CD14-positive monocyte (primary cell): ENCODE measurements around the gene SCARB1. TPM values are rescaled to one million over a fixed set of nuclear protein-coding genes. Genes with fewer than 3 reads are reported as not detected.

ENCODE experiments used
- DNase-seq, 3 donors: peaks; one replicate each; pipeline ENCODE4 v3.0.0-alpha.2; 2011 to 2022
- H2AFZ ChIP-seq: 2 replicates; pipeline ENCODE4 v1.6.0; 2012; ENCODE audit warnings: mild to moderate bottlenecking, low read depth, low read length, inconsistent platforms; ENCODE audit not compliant: insufficient read depth, poor library complexity, severe bottlenecking
- H3K27ac ChIP-seq, 2 donors: 1 replicate in 1 of 2; 2 replicates in 1 of 2; pipeline ENCODE4 v1.5.1; 2012 to 2013; ENCODE audit warnings: low read length in 2 of 2, control low read depth in 1 of 2, inconsistent platforms in 1 of 2, low read depth in 1 of 2, mild to moderate bottlenecking in 1 of 2
- H3K27me3 ChIP-seq, 2 donors: one replicate each; pipeline versions ENCODE4 v1.6.0 to v1.6.1; 2011 to 2013; ENCODE audit warnings: low read length in 2 of 2; ENCODE audit not compliant: control insufficient read depth in 2 of 2, insufficient read depth in 2 of 2
- H3K36me3 ChIP-seq, 2 donors: replicated peaks in 1 of 2; 1 replicate in 1 of 2; 2 replicates in 1 of 2; pipeline versions ENCODE4 v1.5.1 to v1.6.1; 2012 to 2013; ENCODE audit warnings: low read length in 2 of 2, control low read depth in 1 of 2, inconsistent platforms in 1 of 2, mild to moderate bottlenecking in 1 of 2; ENCODE audit not compliant: insufficient read depth in 2 of 2, control insufficient read depth in 1 of 2
- H3K4me1 ChIP-seq, 2 donors: 1 replicate in 1 of 2; 2 replicates in 1 of 2; pipeline versions ENCODE4 v1.5.1 to v1.6.1; 2012 to 2013; ENCODE audit warnings: low read length in 2 of 2, control low read depth in 1 of 2, inconsistent platforms in 1 of 2, mild to moderate bottlenecking in 1 of 2, moderate library complexity in 1 of 2; ENCODE audit not compliant: insufficient read depth in 2 of 2, control insufficient read depth in 1 of 2
- H3K4me2 ChIP-seq: replicated peaks from 2 replicates; pipeline ENCODE3; 2012; ENCODE audit warnings: low read length, moderate library complexity, mild to moderate bottlenecking; ENCODE audit not compliant: poor library complexity, severe bottlenecking; ENCODE audit errors: extremely low read depth
- H3K4me3 ChIP-seq, 3 experiments: fragments of 200-600 bp in 1 of 3; sonication (generic) in 1 of 3; replicated peaks in 1 of 3; 1 replicate in 2 of 3; 2 replicates in 1 of 3; pipeline ENCODE4 v1.5.1; 2011 to 2013; ENCODE audit warnings: low read length in 3 of 3, mild to moderate bottlenecking in 3 of 3, control low read depth in 2 of 3, low read depth in 2 of 3, inconsistent platforms in 1 of 3, moderate library complexity in 1 of 3
- H3K79me2 ChIP-seq: 2 replicates; pipeline ENCODE4 v1.6.0; 2012; ENCODE audit warnings: mild to moderate bottlenecking, control low read depth, inconsistent platforms, low read length, moderate library complexity; ENCODE audit not compliant: insufficient read depth
- H3K9ac ChIP-seq: 2 replicates; pipeline ENCODE4 v1.6.0; 2017; ENCODE audit warnings: low read length, mild to moderate bottlenecking; ENCODE audit not compliant: insufficient read depth, poor library complexity, severe bottlenecking
- H3K9me3 ChIP-seq, 2 donors: replicated peaks in 1 of 2; 1 replicate in 1 of 2; 2 replicates in 1 of 2; pipeline versions ENCODE4 v1.5.1 to v1.6.1; 2012 to 2013; ENCODE audit warnings: low read length in 2 of 2, control low read depth in 1 of 2; ENCODE audit not compliant: control insufficient read depth in 1 of 2, insufficient read depth in 1 of 2
- H4K20me1 ChIP-seq: 2 replicates; pipeline ENCODE4 v1.6.0; 2012; ENCODE audit warnings: mild to moderate bottlenecking, low read length, control low read depth, moderate library complexity; ENCODE audit not compliant: insufficient read depth
- H3K27ac Mint-ChIP-seq, 7 donors: one replicate each; pipeline ENCODE4 v1.8.0; 2020; ENCODE audit warnings: mild to moderate bottlenecking in 7 of 7, mixed read lengths in 7 of 7, moderate library complexity in 6 of 7, inconsistent platforms in 2 of 7
- H3K27me3 Mint-ChIP-seq, 3 donors: one replicate each; pipeline ENCODE4 v1.8.0; 2021 to 2022; ENCODE audit warnings: low read depth in 3 of 3, mild to moderate bottlenecking in 3 of 3, mixed read lengths in 3 of 3, moderate library complexity in 3 of 3, inconsistent platforms in 1 of 3
- H3K36me3 Mint-ChIP-seq, 2 donors: one replicate each; pipeline ENCODE4 v1.8.0; 2020; ENCODE audit warnings: mixed read lengths in 2 of 2, inconsistent platforms in 1 of 2, mild to moderate bottlenecking in 1 of 2
- H3K4me1 Mint-ChIP-seq: one replicate; pipeline ENCODE4 v1.8.0; 2020; ENCODE audit warnings: mild to moderate bottlenecking, mixed read lengths
- H3K4me3 Mint-ChIP-seq, 2 donors: one replicate each; pipeline ENCODE4 v1.8.0; 2020; ENCODE audit warnings: mild to moderate bottlenecking in 2 of 2, mixed read lengths in 2 of 2, moderate library complexity in 1 of 2
- H3K9me3 Mint-ChIP-seq, 7 donors: one replicate each; pipeline ENCODE4 v1.8.0; 2020 to 2022; ENCODE audit warnings: mixed read lengths in 7 of 7, mild to moderate bottlenecking in 6 of 7, moderate library complexity in 6 of 7, inconsistent platforms in 2 of 7
- WGBS: methylation state at CpG from one replicate; pipeline ENCODE4 v1.1.5; 2013; ENCODE audit warnings: missing lambda C conversion rate; ENCODE audit not compliant: insufficient coverage; 5-methylcytosine and 5-hydroxymethylcytosine counted together
- intact Hi-C, 2 donors: fragments of 100-400 bp; cut with micrococcal nuclease; formaldehyde crosslinking; loops; one replicate each; pipeline versions ENCODE4 v1.15.0 to v1.15.1; 2023
- polyA plus RNA-seq, 3 donors: library from polyadenylated mRNA; depleted of rRNA in 1 of 3; unstranded in 2 of 3; stranded (reverse) in 1 of 3; fragments of 300-500 nt in 2 of 3; fragments of >200 nt in 1 of 3; fragmentation: Illumina TruSeq in 2 of 3; gene quantifications; 1 replicate in 2 of 3; 2 replicates in 1 of 3; pipeline ENCODE4 v1.2.3, GENCODE V29; 2012 to 2021
- TF ChIP-seq, protein P1 (sequence below): fragments of 200-600 bp; IDR thresholded peaks from one replicate; pipeline ENCODE4 v1.8.0; 2022; ENCODE audit warnings: antibody characterized with exemption, mild to moderate bottlenecking

The SCARB1 gene
- polyA plus RNA-seq, 3 donors, result 13.1 to 34.3 (median 15.2) TPM

DNA sequence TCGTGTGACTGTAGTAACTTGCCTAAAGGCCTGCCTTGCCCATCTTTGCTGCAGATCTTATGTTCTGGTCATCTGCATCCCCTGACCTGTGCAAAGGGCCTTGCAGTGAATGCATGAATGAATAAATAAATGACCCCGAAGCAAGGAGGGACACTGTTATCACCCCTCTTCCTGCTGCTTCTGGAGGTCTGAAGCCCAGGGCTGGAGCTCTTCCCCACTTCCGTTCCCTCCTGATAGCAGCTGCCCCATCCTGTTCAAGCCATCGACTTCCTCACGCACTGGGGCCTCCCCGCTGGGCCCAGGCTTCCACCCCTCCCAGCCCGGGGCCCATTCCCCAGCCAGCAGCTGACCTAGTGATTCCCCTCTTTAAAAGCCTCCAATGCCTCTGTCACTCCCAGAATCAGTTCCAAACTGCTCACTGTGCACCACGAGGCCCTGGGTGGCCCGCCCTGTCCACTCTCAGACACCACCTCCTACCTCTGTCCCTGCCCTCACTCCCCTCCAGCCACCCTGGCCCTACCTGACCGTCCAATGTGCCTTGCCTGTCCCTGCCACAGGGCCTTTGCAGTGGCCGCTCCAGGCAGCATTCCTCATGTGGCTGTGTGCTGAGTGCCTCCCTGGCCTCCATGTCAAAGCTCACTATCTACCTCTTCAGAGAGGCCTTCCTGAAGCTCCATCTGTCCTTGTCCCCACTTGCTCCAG is 78.6 kb downstream of the SCARB1 start:
- peaks cover 3% of the 10 kb centered on the region for H3K4me1 Mint-ChIP-seq
- H3K27ac ChIP-seq, result no peak overlapping the region
- peaks cover 45 to 59% of the 10 kb centered on the region in 2 donors for H3K36me3 ChIP-seq
- no peaks in the 10 kb centered on the region for H3K79me2 ChIP-seq
- no peak overlapping the region for H3K4me3 ChIP-seq
- H2AFZ ChIP-seq, result no peak overlapping the region
- H3K9ac ChIP-seq, result no peak overlapping the region
- H3K9me3 Mint-ChIP-seq, result no peaks in the 10 kb centered on the region
- no peak overlapping the region for H3K4me3 Mint-ChIP-seq
- no peaks in the 10 kb centered on the region for H3K27me3 ChIP-seq
- no peaks in the 10 kb centered on the region for H3K9me3 ChIP-seq
- no peaks in the 10 kb centered on the region for H4K20me1 ChIP-seq
- H3K4me2 ChIP-seq, result no peak overlapping the region
- TF ChIP-seq, protein P1, sequence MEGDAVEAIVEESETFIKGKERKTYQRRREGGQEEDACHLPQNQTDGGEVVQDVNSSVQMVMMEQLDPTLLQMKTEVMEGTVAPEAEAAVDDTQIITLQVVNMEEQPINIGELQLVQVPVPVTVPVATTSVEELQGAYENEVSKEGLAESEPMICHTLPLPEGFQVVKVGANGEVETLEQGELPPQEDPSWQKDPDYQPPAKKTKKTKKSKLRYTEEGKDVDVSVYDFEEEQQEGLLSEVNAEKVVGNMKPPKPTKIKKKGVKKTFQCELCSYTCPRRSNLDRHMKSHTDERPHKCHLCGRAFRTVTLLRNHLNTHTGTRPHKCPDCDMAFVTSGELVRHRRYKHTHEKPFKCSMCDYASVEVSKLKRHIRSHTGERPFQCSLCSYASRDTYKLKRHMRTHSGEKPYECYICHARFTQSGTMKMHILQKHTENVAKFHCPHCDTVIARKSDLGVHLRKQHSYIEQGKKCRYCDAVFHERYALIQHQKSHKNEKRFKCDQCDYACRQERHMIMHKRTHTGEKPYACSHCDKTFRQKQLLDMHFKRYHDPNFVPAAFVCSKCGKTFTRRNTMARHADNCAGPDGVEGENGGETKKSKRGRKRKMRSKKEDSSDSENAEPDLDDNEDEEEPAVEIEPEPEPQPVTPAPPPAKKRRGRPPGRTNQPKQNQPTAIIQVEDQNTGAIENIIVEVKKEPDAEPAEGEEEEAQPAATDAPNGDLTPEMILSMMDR, result no peak
- H3K36me3 Mint-ChIP-seq, result peaks cover 58 to 59% of the 10 kb centered on the region in 2 donors
- WGBS, result 66% methylated on average over 9 of the region's 11 CpGs
- intact Hi-C loops, result loop anchor here in 1 of 2 donors (10.0 kb wide), 1 partner anchor 740 kb away; no protein-coding TSS in a partner anchor
- no peaks in the 10 kb centered on the region for H3K4me1 ChIP-seq
- no peak for DNase-seq
- H3K27ac Mint-ChIP-seq, result no peak overlapping the region
- peaks cover 0 to 1% (median 0%) of the 10 kb centered on the region in 3 donors for H3K27me3 Mint-ChIP-seq

DNA sequence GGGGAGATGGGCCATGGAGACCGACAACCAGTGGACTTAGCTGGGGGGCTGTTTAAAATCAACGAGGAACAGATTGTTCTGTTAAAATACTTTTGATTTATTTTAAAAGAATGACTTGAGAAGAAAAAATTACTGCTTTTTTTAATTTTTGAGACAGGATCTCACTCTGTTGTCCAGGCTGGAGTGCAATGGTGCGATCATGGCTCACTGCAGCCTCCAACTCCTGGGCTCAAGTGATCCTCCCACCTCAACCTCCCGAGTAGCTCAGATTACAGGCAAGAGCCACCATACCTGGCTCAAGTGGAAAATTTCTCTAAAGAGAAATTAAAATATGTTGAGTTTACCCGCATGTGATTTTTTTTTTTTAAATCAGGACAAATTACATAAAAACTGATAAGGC is 80.6 kb downstream of the SCARB1 start:
- DNase-seq, result no peak
- peaks cover under 1 to 2% of the 10 kb centered on the region in 2 donors for H3K4me1 ChIP-seq
- 93% methylated on average over 2 of the region's 5 CpGs for WGBS
- H3K9me3 ChIP-seq, result no peaks in the 10 kb centered on the region
- Mint-ChIP-seq H3K27ac (no peak overlapping the region), H3K36me3 (peaks cover 46 to 48% of the 10 kb centered on the region in 2 donors), H3K4me3 (no peak overlapping the region), H3K9me3 (no peaks in the 10 kb centered on the region), H3K27me3 (peaks cover 0 to 1% (median 0%) of the 10 kb centered on the region in 3 donors), H3K4me1 (peaks cover 5% of the 10 kb centered on the region)
- H3K4me2 ChIP-seq, result no peak overlapping the region
- no peaks in the 10 kb centered on the region for H4K20me1 ChIP-seq
- H3K36me3 ChIP-seq, result peaks cover 38 to 46% of the 10 kb centered on the region in 2 donors
- no peaks in the 10 kb centered on the region for H3K79me2 ChIP-seq
- no peaks in the 10 kb centered on the region for H3K27me3 ChIP-seq
- intact Hi-C loops, result loop anchor here in 1 of 2 donors (10.0 kb wide), 1 partner anchor 738 kb away; no protein-coding TSS in a partner anchor
- H3K4me3 ChIP-seq, result no peak overlapping the region
- H3K9ac ChIP-seq, result no peak overlapping the region
- no peak overlapping the region for H2AFZ ChIP-seq
- TF ChIP-seq, protein P1, result no peak
- H3K27ac ChIP-seq, result no peak overlapping the region
